Measurements from ENCODE around the gene SPACA7. TPM values are rescaled to one million over a fixed set of nuclear protein-coding genes. Genes with fewer than 3 reads are reported as not detected.

Gene SPACA7
- total RNA-seq, 2 donors from 2014 or later: not detected

- DNase-seq (ENCODE audit: low spot score) (no peak), ATAC-seq (ENCODE audit: insufficient number of reproducible peaks, low FRiP score, low read depth) (no peak)
- Histone ChIP-seq H3K27ac (no peak overlapping the region), H3K4me3 (no peak overlapping the region), H3K36me3 (no peaks in the 10 kb centered on the region), H3K4me1 (ENCODE audit: control insufficient read depth in 1 of 2, low read depth in 2 of 2) (no peaks in the 10 kb centered on the region), H3K27me3 (replicated peaks; ENCODE audit: insufficient read depth) (no peaks in the 10 kb centered on the region), H3K9me3 (no peaks in the 10 kb centered on the region)
- no peak for TF ChIP-seq CTCF (IDR thresholded peaks at IDR 0.05)
Measured at GRCh38 chr13:112355274-112355838, 20.8 kb upstream of the SPACA7 start.

GRCh38 chr13:112356190-112356589 lies 20.0 kb upstream of the SPACA7 start:
- no peaks in the 10 kb centered on the region for H3K4me1 ChIP-seq (ENCODE audit: control insufficient read depth in 1 of 2, low read depth in 2 of 2)
- no peaks in the 10 kb centered on the region for H3K27me3 ChIP-seq (replicated peaks; ENCODE audit: insufficient read depth)
- DNase-seq (ENCODE audit: low spot score) (no peak), ATAC-seq (ENCODE audit: insufficient number of reproducible peaks, low FRiP score, low read depth) (no peak)
- TF ChIP-seq CTCF (IDR thresholded peaks at IDR 0.05): no peak
- H3K27ac ChIP-seq: no peak overlapping the region
- H3K4me3 ChIP-seq: no peak overlapping the region
- no peaks in the 10 kb centered on the region for H3K36me3 ChIP-seq
- peaks cover 4% of the 10 kb centered on the region for H3K9me3 ChIP-seq

GRCh38 chr13:112358156-112358555 lies 18.0 kb upstream of the SPACA7 start:
- no peaks in the 10 kb centered on the region for H3K4me1 ChIP-seq (ENCODE audit: control insufficient read depth in 1 of 2, low read depth in 2 of 2)
- no peak for TF ChIP-seq CTCF (IDR thresholded peaks at IDR 0.05)
- H3K36me3 ChIP-seq: no peaks in the 10 kb centered on the region
- peaks cover 8% of the 10 kb centered on the region for H3K9me3 ChIP-seq
- DNase-seq (ENCODE audit: low spot score) (no peak), ATAC-seq (ENCODE audit: insufficient number of reproducible peaks, low FRiP score, low read depth) (no peak)
- no peak overlapping the region for H3K4me3 ChIP-seq
- no peaks in the 10 kb centered on the region for H3K27me3 ChIP-seq (replicated peaks; ENCODE audit: insufficient read depth)
- no peak overlapping the region for H3K27ac ChIP-seq

- Histone ChIP-seq H3K36me3 (no peaks in the 10 kb centered on the region), H3K27ac (no peak overlapping the region), H3K9me3 (peaks cover 8% of the 10 kb centered on the region), H3K27me3 (replicated peaks; ENCODE audit: insufficient read depth) (no peaks in the 10 kb centered on the region), H3K4me1 (ENCODE audit: control insufficient read depth in 1 of 2, low read depth in 2 of 2) (no peaks in the 10 kb centered on the region), H3K4me3 (no peak overlapping the region)
- DNase-seq (ENCODE audit: low spot score): no peak
- no peak for TF ChIP-seq CTCF (IDR thresholded peaks at IDR 0.05)
- no peak for ATAC-seq (ENCODE audit: insufficient number of reproducible peaks, low FRiP score, low read depth)
Measured at GRCh38 chr13:112362021-112362420, 14.1 kb upstream of the SPACA7 start.

- TF ChIP-seq CTCF (IDR thresholded peaks at IDR 0.05): no peak
Measured at GRCh38 chr13:112363867-112364528, 12.2 kb upstream of the SPACA7 start.

More at GRCh38 chr13:112363867-112364528, 12.2 kb upstream of the SPACA7 start:
- no peak overlapping the region for H3K27ac ChIP-seq
- H3K4me1 ChIP-seq (ENCODE audit: control insufficient read depth in 1 of 2, low read depth in 2 of 2): no peaks in the 10 kb centered on the region
- no peak overlapping the region for H3K4me3 ChIP-seq
- H3K27me3 ChIP-seq (replicated peaks; ENCODE audit: insufficient read depth): no peaks in the 10 kb centered on the region
- H3K36me3 ChIP-seq: no peaks in the 10 kb centered on the region
- peaks cover 8% of the 10 kb centered on the region for H3K9me3 ChIP-seq
- no peak for DNase-seq (ENCODE audit: low spot score)
- no peak for ATAC-seq (ENCODE audit: insufficient number of reproducible peaks, low FRiP score, low read depth)

Data from thoracic aorta (tissue), 2 donors.